ENCODE measurements around the gene CASP10.
A peak's percentile ranks its signal among the peaks of the same experiment; 100 is the strongest.

The CASP10 gene

DNA sequence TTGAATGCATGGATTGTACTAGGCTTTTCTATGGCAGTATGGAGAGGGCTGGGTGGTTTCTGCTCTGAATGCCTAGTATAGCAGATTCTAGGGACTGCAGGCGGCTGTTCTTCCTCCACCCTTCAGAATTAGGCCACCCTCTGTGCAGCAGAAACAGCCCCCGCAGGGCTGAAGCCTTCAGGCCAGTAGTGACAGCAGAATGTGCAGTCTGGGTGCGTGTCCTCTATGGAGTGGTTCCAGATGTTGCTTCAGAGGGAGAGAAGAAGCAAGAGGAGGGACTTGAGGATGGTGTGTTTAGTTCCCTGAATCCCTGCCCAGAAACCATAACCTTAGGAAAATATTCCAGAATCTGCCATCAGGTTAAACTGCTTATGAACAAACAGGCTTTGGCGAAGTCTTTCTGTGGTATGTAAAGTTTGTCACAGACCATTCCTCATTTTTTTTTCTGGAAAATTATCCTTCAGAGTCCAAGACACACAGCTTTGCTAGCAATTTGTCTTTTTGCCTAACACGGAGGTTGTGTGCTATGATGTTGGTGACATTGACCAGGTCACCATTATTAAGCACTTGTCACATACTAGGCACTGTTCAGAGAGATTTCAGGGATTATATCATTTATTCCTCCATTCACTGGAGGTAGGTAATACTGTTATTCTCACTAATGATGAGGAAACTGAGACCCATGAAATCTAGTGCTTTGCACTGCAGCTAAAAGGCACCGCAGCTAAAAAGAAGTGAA, 21.1 kb downstream of the CASP10 start:
- Histone ChIP-seq H3K9ac (ENCODE audit: low read depth, low read length) (no peak overlapping the region), H3K9me3 (ENCODE audit: control insufficient read depth, insufficient read depth, low read length) (no peaks in the 10 kb centered on the region), H3K4me3 (ENCODE audit: low read depth, low read length) (no peak overlapping the region), H3K4me1 (ENCODE audit: control insufficient read depth, insufficient read depth, low read length) (no peaks in the 10 kb centered on the region), H3K27me3 (ENCODE audit: control insufficient read depth, insufficient read depth, low read length) (no peaks in the 10 kb centered on the region), H3K36me3 (ENCODE audit: control insufficient read depth, insufficient read depth, low read length) (no peaks in the 10 kb centered on the region)

DNA sequence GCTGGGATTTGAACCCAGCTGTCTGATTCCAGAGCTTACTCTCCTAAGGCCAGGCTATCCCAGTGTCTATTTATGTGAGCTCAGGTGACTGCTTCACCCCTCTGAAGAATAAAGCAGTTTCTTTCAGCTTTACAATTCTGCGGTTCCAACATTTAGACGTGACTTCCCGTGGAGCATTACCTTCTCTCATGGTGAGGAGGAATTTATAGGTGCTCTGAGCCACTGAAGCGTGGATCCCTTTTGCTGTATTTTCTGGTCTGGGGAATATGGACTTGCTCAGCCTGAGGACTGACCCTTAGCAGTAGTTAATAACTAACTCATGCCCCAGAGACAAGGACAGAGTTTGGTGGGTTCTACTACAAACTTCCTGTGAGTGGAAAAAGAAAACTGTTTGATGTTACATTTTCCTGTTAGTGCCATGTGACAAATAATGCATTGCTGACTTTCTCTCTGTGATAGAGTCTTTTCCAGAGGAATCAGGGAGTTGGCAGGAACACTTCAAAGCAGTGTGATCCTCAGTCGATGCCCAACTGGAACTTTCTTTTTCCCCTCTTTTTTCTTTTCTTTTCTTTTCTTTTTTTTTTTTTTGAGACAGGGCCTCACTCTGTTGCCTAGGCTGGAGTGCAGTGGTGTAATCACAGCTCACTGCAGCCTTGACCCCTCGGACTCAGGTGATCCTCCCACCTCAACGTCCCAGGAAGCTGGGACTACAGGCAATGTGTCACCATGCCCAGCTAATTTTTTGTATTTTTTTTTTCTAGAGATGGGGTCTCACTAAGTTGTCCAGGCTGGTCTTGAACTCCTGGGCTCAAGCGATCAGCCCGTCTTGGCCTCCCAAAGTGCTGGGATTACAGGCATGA, 21.9 kb downstream of the CASP10 start:
- H3K36me3 ChIP-seq (ENCODE audit: control insufficient read depth, insufficient read depth, low read length) = no peaks in the 10 kb centered on the region
- H3K4me1 ChIP-seq (ENCODE audit: control insufficient read depth, insufficient read depth, low read length) = no peaks in the 10 kb centered on the region
- H3K27me3 ChIP-seq (ENCODE audit: control insufficient read depth, insufficient read depth, low read length) = no peaks in the 10 kb centered on the region
- no peaks in the 10 kb centered on the region for H3K9me3 ChIP-seq (ENCODE audit: control insufficient read depth, insufficient read depth, low read length)
- H3K4me3 ChIP-seq (ENCODE audit: low read depth, low read length) = no peak overlapping the region
- no peak overlapping the region for H3K9ac ChIP-seq (ENCODE audit: low read depth, low read length)

DNA sequence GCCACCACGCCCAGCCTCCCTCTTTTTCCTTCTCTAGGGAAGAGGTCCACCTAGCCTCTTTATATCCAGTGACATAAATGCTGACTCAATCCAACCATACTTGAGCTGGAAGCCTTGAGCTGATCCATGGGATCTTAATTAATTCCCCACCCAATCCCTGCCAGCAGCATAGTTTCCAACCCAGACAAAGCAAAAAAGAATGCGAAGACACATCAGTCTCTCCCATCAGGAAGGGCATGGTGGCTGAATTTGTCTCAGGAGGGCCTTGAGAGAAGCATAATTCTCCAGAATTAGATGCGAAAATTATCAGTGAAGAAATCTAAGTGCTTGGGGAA, 22.5 kb downstream of the CASP10 start:
- H3K27me3 ChIP-seq (ENCODE audit: control insufficient read depth, insufficient read depth, low read length) = no peaks in the 10 kb centered on the region
- H3K9me3 ChIP-seq (ENCODE audit: control insufficient read depth, insufficient read depth, low read length) = no peaks in the 10 kb centered on the region
- no peak overlapping the region for H3K9ac ChIP-seq (ENCODE audit: low read depth, low read length)

DNA sequence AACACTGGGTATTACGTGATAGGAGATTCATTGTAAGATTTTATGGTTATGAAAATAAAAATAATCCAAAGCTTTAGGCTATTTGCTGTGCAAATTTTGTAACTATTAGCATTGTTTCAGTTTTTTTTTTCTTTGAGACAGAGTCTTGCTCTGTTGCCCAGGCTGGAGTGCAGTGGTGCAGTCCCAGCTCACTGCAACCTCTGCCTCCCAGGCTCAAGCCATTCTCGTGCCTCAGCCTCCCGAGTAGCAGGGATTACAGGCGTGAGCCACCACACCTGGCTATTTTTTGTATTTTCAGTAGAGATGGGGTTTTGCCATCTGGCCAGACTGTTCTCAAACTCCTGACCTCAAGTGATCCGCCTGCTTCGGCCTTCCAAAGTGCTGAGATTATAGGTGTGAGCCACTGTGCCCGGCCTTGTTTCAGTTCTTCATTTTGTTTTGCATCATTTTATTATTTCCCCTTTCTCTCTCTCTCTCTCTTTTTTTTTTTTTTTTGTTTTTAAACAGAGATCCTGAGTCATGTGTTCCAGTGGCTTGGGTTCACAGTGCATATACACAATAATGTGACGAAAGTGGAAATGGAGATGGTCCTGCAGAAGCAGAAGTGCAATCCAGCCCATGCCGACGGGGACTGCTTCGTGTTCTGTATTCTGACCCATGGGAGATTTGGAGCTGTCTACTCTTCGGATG, 25.8 kb downstream of the CASP10 start:
- Histone ChIP-seq H3K36me3 (ENCODE audit: control insufficient read depth, insufficient read depth, low read length) (no peaks in the 10 kb centered on the region), H3K27me3 (ENCODE audit: control insufficient read depth, insufficient read depth, low read length) (no peaks in the 10 kb centered on the region), H3K9ac (ENCODE audit: low read depth, low read length) (no peak overlapping the region), H3K9me3 (ENCODE audit: control insufficient read depth, insufficient read depth, low read length) (no peaks in the 10 kb centered on the region), H3K4me1 (ENCODE audit: control insufficient read depth, insufficient read depth, low read length) (peaks cover 3% of the 10 kb centered on the region), H3K4me3 (ENCODE audit: low read depth, low read length) (no peak overlapping the region)

More for the DNA sequence above, 22.5 kb downstream of the CASP10 start:
- H3K4me3 ChIP-seq (ENCODE audit: low read depth, low read length) = no peak overlapping the region
- no peaks in the 10 kb centered on the region for H3K36me3 ChIP-seq (ENCODE audit: control insufficient read depth, insufficient read depth, low read length)
- peaks cover 3% of the 10 kb centered on the region for H3K4me1 ChIP-seq (ENCODE audit: control insufficient read depth, insufficient read depth, low read length)

DNA sequence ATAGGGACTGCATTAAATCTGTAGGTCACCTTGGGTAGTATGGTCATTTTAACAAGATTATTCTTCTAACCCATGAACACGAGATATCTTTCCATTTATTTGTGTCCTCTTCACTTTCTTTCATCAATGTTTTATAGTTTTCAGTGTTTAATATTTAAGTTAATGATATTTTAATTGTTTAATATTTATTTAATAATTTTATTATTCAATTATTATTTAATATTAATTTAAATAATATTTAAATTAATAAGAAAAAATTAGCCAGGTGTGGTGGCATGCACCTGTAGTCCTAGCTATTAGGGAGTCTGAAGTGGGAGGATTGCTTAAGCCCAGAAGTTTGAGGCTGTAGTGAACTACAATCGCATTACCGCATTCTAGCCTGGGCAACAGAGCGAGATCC, 33.0 kb downstream of the CASP10 start:
- Histone ChIP-seq H3K4me1 (ENCODE audit: control insufficient read depth, insufficient read depth, low read length) (peaks cover 9% of the 10 kb centered on the region), H3K9me3 (ENCODE audit: control insufficient read depth, insufficient read depth, low read length) (no peaks in the 10 kb centered on the region), H3K36me3 (ENCODE audit: control insufficient read depth, insufficient read depth, low read length) (no peaks in the 10 kb centered on the region), H3K27me3 (ENCODE audit: control insufficient read depth, insufficient read depth, low read length) (no peaks in the 10 kb centered on the region), H3K9ac (ENCODE audit: low read depth, low read length) (no peak overlapping the region), H3K4me3 (ENCODE audit: low read depth, low read length) (no peak overlapping the region)

DNA sequence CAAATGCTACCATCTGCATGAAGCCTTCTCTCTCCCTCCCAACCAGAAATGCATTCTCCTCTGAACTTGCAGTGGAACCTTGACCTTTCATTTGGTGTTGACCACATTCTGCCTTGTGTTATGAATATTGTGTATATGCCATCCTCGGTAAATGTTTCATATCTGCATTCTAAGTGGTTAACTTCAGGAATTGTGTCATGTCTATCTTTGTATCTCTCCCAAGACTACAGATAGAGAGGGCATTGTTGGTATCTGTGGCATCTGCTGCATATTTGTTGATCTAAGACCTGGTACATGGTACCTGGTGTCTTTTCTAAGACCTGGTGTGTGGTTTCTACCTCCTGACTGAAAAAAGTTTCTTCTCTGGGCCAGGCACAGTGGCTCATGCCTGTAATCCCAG, 34.0 kb downstream of the CASP10 start:
- Histone ChIP-seq H3K36me3 (ENCODE audit: control insufficient read depth, insufficient read depth, low read length) (no peaks in the 10 kb centered on the region), H3K4me3 (ENCODE audit: low read depth, low read length) (no peak overlapping the region), H3K27me3 (ENCODE audit: control insufficient read depth, insufficient read depth, low read length) (no peaks in the 10 kb centered on the region), H3K4me1 (ENCODE audit: control insufficient read depth, insufficient read depth, low read length) (peaks cover 9% of the 10 kb centered on the region), H3K9ac (ENCODE audit: low read depth, low read length) (no peak overlapping the region), H3K9me3 (ENCODE audit: control insufficient read depth, insufficient read depth, low read length) (no peaks in the 10 kb centered on the region)

DNA sequence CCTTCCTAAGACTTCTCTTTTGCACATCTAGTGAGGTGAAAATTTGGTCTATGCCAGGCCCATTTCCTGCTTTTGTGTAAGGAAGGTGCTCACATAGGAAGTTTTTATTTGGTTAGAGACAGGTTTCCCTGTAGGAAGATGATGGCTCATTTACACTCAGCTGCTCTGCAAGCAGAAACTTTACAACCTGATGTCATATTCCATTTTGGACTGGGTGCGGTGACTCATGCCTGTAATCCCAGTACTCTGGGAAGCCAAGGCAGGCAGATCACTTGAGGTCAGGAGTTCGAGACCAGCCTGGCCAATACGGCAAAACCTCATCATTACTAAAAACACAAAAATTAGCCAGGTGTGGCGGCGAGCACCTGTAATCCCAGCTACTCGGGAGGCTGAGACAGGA, 35.8 kb downstream of the CASP10 start:
- Histone ChIP-seq H3K9ac (ENCODE audit: low read depth, low read length) (no peak overlapping the region), H3K27me3 (ENCODE audit: control insufficient read depth, insufficient read depth, low read length) (no peaks in the 10 kb centered on the region), H3K4me3 (ENCODE audit: low read depth, low read length) (no peak overlapping the region), H3K36me3 (ENCODE audit: control insufficient read depth, insufficient read depth, low read length) (no peaks in the 10 kb centered on the region), H3K4me1 (ENCODE audit: control insufficient read depth, insufficient read depth, low read length) (peaks cover 9% of the 10 kb centered on the region), H3K9me3 (ENCODE audit: control insufficient read depth, insufficient read depth, low read length) (no peaks in the 10 kb centered on the region)

DNA sequence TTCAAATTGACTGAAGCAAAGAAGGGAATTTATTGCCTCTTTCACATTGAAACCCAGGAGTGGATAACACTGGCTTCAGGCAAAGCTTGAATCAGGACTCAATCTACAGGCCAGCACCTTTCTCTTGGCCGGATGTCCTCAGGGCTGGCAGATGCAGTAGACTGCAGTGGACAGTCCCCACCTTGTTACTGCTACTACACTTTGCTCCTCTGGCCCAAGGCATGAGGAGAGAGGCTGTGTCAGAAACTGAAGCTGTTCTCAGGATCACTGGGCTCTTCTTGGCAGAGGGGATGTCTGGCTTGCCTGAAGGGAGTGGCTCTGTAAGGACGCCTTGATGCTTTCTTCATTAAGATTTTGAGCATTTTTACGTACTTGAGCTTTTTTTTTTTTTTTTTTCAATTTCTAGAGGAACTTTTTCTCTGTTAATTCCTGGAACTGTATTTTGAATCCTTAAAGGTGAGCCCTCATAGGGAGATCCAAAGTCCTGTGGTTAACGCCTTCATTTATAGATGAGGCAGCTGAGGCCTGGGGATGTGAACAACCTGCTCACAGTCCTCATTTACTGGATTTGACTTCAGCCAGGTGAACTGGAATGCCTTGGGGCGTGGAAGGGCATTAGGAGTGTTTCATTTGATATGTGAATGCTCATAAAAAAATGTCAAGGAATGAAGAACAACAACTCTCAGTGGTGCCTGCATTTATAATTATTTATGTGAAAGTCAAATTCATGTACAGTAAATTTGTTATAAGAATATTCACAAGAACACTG, 36.6 kb downstream of the CASP10 start:
- no peaks in the 10 kb centered on the region for H3K36me3 ChIP-seq (ENCODE audit: control insufficient read depth, insufficient read depth, low read length)
- no peak overlapping the region for H3K4me3 ChIP-seq (ENCODE audit: low read depth, low read length)
- no peaks in the 10 kb centered on the region for H3K9me3 ChIP-seq (ENCODE audit: control insufficient read depth, insufficient read depth, low read length)
- H3K27me3 ChIP-seq (ENCODE audit: control insufficient read depth, insufficient read depth, low read length) = no peaks in the 10 kb centered on the region
- H3K9ac ChIP-seq (ENCODE audit: low read depth, low read length) = no peak overlapping the region
- H3K4me1 ChIP-seq (ENCODE audit: control insufficient read depth, insufficient read depth, low read length) = peaks cover 9% of the 10 kb centered on the region

DNA sequence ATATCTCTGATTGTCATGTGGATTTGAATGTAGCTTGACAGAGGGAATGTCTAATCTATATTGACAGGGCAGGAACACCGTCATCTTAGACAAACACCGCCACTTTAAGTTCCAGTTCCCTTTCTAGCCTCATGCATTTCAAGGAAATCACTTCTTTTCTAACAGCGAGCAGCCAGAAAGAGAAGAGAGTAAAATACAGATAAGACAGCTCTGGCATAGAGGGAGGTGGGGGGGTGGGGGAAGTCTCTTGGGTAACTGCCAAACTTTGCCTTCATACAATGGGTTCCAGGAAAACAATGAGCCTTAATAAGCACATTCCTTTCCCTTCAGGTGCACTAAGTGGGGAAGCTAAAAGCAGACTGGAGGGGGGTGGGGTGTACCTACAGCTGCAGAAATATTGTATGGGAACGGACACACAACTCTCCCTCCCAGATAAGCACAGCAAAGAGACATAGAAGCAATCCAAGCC, 37.2 kb downstream of the CASP10 start:
- Histone ChIP-seq H3K9me3 (ENCODE audit: control insufficient read depth, insufficient read depth, low read length) (no peaks in the 10 kb centered on the region), H3K27me3 (ENCODE audit: control insufficient read depth, insufficient read depth, low read length) (no peaks in the 10 kb centered on the region), H3K36me3 (ENCODE audit: control insufficient read depth, insufficient read depth, low read length) (no peaks in the 10 kb centered on the region), H3K4me1 (ENCODE audit: control insufficient read depth, insufficient read depth, low read length) (peaks cover 9% of the 10 kb centered on the region), H3K4me3 (ENCODE audit: low read depth, low read length) (no peak overlapping the region), H3K9ac (ENCODE audit: low read depth, low read length) (peak overlapping the region; percentile 9)

DNA sequence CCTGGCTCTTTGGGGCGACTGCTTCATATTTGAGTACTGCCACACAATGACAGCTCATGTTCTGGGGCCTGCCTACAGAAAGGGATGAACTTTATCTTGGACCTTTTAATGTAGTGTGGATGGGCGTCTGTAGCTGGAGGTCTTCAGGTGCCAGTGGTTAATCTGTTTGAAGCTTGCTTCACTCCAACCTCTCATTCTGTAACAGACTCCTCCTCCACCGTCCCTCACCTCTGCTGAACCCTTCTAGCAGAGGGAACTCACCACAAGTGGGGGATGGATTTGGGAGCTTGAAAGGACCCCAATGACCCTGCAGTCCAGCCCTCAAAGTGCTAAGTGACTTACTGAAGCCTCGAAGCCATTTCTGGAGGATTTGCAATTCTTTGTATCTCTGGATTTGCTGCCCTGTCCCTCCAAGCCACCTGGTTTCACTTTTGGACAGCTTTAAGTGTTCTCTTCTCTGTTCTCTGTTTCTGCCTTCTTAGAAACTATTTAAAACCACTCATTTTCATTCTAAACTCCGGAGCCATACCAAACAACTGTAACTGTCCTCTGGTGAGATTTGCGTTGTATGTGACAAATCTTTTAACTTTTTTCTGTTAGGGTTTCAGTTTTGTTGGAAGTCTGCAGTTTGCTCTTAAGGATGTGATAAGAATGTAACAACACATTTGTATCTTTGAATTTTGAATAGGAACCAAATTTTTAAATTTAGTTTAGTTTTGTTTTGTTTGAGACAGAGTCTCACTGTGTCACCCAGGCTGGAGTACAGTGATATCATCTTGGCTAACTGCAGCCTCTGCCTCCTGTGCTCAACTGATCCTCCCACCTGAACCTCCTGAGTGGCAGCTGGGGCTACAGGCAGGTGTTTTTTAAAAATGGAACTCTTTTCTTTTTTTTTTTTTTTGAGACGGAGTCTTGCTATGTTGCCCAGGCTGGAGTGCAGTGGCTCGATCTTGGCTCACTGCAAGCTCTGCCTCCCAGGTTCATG, 40.4 kb downstream of the CASP10 start:
- no peaks in the 10 kb centered on the region for H3K9me3 ChIP-seq (ENCODE audit: control insufficient read depth, insufficient read depth, low read length)
- peaks cover 9% of the 10 kb centered on the region for H3K4me1 ChIP-seq (ENCODE audit: control insufficient read depth, insufficient read depth, low read length)
- no peaks in the 10 kb centered on the region for H3K36me3 ChIP-seq (ENCODE audit: control insufficient read depth, insufficient read depth, low read length)
- H3K27me3 ChIP-seq (ENCODE audit: control insufficient read depth, insufficient read depth, low read length) = no peaks in the 10 kb centered on the region
- H3K4me3 ChIP-seq (ENCODE audit: low read depth, low read length) = no peak overlapping the region
- no peak overlapping the region for H3K9ac ChIP-seq (ENCODE audit: low read depth, low read length)
